ENCODE data around the gene TAOK1. TPM values are rescaled to one million over a fixed set of nuclear protein-coding genes. Genes with fewer than 3 reads are reported as not detected.
A peak's percentile ranks its signal among the peaks of the same experiment; 100 is the strongest.

Gene TAOK1
- total and polyA plus RNA-seq, 9 of the 15 experiments (the other 6 are each of a cell fraction or from before 2014, with no cell fraction given) = 3.2 to 33.1 (median 16.5) TPM

- TF ChIP-seq YY1 (IDR thresholded peaks at IDR 0.05; ENCODE audit: borderline replicate concordance in 1 of 3, control insufficient read depth in 1 of 3, extremely low read depth in 1 of 3, insufficient read depth in 3 of 3, insufficient read length in 1 of 3, insufficient replicate concordance in 2 of 3, low read depth in 1 of 3, low read length in 2 of 3) = peak in 1 of 3 experiments; percentile 19
- TF ChIP-seq ZNF146 (CRISPR knock-in tag; IDR thresholded peaks at IDR 0.05; ENCODE audit: unreplicated experiment) = peak; percentile 31
- peak; percentile 96 for TF ChIP-seq NR3C1 (CRISPR knock-in tag; IDR thresholded peaks at IDR 0.05)
- TF ChIP-seq SP2 (IDR thresholded peaks at IDR 0.05; ENCODE audit: extremely low read depth, low read depth, low read length, poor library complexity, severe bottlenecking) = no peak
- TF ChIP-seq ETV6 (IDR thresholded peaks at IDR 0.05; ENCODE audit: borderline replicate concordance in 1 of 2, low read depth in 2 of 2, low read length in 1 of 2) = no peak
- TF ChIP-seq ETV6 (CRISPR knock-in tag; IDR thresholded peaks at IDR 0.05; ENCODE audit: borderline replicate concordance) = no peak; the same call in 1 of the 2 replicates
- peak; percentile 15 to 27 for TF ChIP-seq E2F6 (IDR thresholded peaks at IDR 0.05; ENCODE audit: borderline replicate concordance in 1 of 2, extremely low read depth in 1 of 2, insufficient read depth in 1 of 2, insufficient read length in 1 of 2, low read depth in 1 of 2, low read length in 1 of 2, poor library complexity in 1 of 2, severe bottlenecking in 1 of 2)
- TF ChIP-seq GABPB1 (CRISPR knock-in tag; IDR thresholded peaks at IDR 0.05) = peak; percentile 72
- TF ChIP-seq UBTF (IDR thresholded peaks at IDR 0.05; ENCODE audit: borderline replicate concordance in 1 of 2, low read depth in 2 of 2, low read length in 2 of 2) = 0 out of 4 replicates have a peak, but pooled peaks of 1 of the 2 experiments have one; percentile 16
- peak; percentile 42 for TF ChIP-seq PCBP1 (IDR thresholded peaks at IDR 0.05; ENCODE audit: low read depth, low read length, poor library complexity, severe bottlenecking)
- no peak for TF ChIP-seq ZNF830 (CRISPR knock-in tag; IDR thresholded peaks at IDR 0.05)
- TF ChIP-seq STAG1 (CRISPR knock-in tag; IDR thresholded peaks at IDR 0.05; ENCODE audit: borderline replicate concordance) = peak; percentile 81; the same call in 1 of the 2 replicates
- peak; percentile 95; the same call in 1 of the 2 replicates for TF ChIP-seq E2F1 (CRISPR knock-in tag; IDR thresholded peaks at IDR 0.05)
- TF ChIP-seq ZNF263 (CRISPR knock-in tag; IDR thresholded peaks at IDR 0.05; ENCODE audit: borderline replicate concordance) = peak; percentile 80
- no peak for TF ChIP-seq BRD4 (IDR thresholded peaks at IDR 0.05)
- TF ChIP-seq ESRRB (CRISPR knock-in tag; IDR thresholded peaks at IDR 0.05; ENCODE audit: borderline replicate concordance) = no peak
- TF ChIP-seq TBP (optimal IDR thresholded peaks at IDR 0.05; ENCODE audit: low read depth, low read length) = no peak
- TF ChIP-seq CXXC5 (CRISPR knock-in tag; IDR thresholded peaks at IDR 0.05) = peak; percentile 27; the same call in 1 of the 2 replicates
- TF ChIP-seq ERF (CRISPR knock-in tag; IDR thresholded peaks at IDR 0.05) = no peak
- no peak for TF ChIP-seq ZNF79 (CRISPR knock-in tag; IDR thresholded peaks at IDR 0.05; ENCODE audit: low read depth)
- no peak for TF ChIP-seq ZBTB8A (IDR thresholded peaks at IDR 0.05; ENCODE audit: partially characterized antibody)
Measured at GRCh38 chr17:29593591-29594518, 203.7 kb downstream of the TAOK1 start (continued).

All from K562 (cell line).